Spleen (tissue), 7 donors: ENCODE measurements around the gene MAZ.

ENCODE experiments used
- POLR2A ChIP-seq, 3 donors: fragments of 450-650 bp; IDR thresholded peaks; one replicate each; pipeline ENCODE4 v1.5.1; 2017; ENCODE audit warnings: antibody characterized with exemption in 3 of 3, mild to moderate bottlenecking in 1 of 3
- TF ChIP-seq, protein P1 (sequence below), 11 experiments: fragments of 200-600 bp in 7 of 11; fragments of 450-650 bp in 4 of 11; sonication (generic) in 4 of 11; IDR thresholded peaks in 8 of 11; conservative IDR thresholded peaks in 3 of 11; 1 replicate in 7 of 11; 2 replicates in 4 of 11; pipeline versions ENCODE4 v1.4.0 to v1.8.0; 2016 to 2021; ENCODE audit warnings: antibody characterized with exemption in 11 of 11, inconsistent platforms in 4 of 11, mild to moderate bottlenecking in 1 of 11
- donor health status: DM: no; HTN: no; CAD: no; lungs with moderate emphysema.
- donor health status: DM: no; HTN: no; CAD: no.
- donor health status: DM: no; HTN: no; CAD: no.

DNA sequence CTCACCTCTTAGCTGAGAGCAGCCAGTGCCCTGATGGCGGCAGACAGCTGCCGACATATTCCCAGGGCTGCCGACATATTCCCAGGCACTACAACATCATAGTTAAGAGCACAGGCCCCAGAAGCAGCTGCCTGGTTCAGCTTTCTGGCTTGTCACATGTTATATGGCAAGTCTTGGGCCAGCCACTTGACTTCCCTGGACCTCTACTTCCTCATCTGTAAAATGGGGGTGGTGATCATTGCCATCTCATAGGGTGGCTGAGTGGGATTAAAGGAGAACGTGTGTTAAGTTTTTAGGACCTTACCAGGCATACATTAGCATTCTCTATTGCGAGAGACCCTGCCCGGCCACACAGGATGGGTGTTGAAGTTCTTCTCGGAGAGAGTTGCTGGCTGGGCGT, 37.6 kb downstream of the MAZ start:
- TF ChIP-seq, protein P1, sequence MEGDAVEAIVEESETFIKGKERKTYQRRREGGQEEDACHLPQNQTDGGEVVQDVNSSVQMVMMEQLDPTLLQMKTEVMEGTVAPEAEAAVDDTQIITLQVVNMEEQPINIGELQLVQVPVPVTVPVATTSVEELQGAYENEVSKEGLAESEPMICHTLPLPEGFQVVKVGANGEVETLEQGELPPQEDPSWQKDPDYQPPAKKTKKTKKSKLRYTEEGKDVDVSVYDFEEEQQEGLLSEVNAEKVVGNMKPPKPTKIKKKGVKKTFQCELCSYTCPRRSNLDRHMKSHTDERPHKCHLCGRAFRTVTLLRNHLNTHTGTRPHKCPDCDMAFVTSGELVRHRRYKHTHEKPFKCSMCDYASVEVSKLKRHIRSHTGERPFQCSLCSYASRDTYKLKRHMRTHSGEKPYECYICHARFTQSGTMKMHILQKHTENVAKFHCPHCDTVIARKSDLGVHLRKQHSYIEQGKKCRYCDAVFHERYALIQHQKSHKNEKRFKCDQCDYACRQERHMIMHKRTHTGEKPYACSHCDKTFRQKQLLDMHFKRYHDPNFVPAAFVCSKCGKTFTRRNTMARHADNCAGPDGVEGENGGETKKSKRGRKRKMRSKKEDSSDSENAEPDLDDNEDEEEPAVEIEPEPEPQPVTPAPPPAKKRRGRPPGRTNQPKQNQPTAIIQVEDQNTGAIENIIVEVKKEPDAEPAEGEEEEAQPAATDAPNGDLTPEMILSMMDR (IDR thresholded peaks at IDR 0.05 in 8 of 11, conservative IDR thresholded peaks at IDR 0.05 in 3 of 11): no peak
- no peak for TF ChIP-seq POLR2A (IDR thresholded peaks at IDR 0.05)
